Stimulated activated naive CD8-positive, alpha-beta T cell treated with anti-CD3 and anti-CD28 coated beads, Interleukin-15, Interleukin-2, amounts not matched to agents 100 ng/mL and 50 ng/mL, for 24 hours (primary cell): ENCODE data around the gene CACNB2.
"Not testable (repeated sequence)": the region's sequence is repeated elsewhere in the genome, so short reads cannot be mapped to it uniquely, and the experiment has no call there.

Experiments used
- H3K27ac Mint-ChIP-seq: one replicate; pipeline ENCODE4 v1.8.0; 2021; ENCODE audit warnings: mild to moderate bottlenecking, mixed read lengths
- H3K27me3 Mint-ChIP-seq: one replicate; pipeline ENCODE4 v1.8.0; 2021; ENCODE audit warnings: mixed read lengths
- H3K36me3 Mint-ChIP-seq: one replicate; pipeline ENCODE4 v1.8.0; 2021; ENCODE audit warnings: low read depth, mixed read lengths
- H3K4me1 Mint-ChIP-seq: one replicate; pipeline ENCODE4 v1.8.0; 2021; ENCODE audit warnings: low read depth, mixed read lengths
- H3K4me3 Mint-ChIP-seq: one replicate; pipeline ENCODE4 v1.8.0; 2021; ENCODE audit warnings: mild to moderate bottlenecking, mixed read lengths
- H3K9me3 Mint-ChIP-seq: one replicate; pipeline ENCODE4 v1.8.0; 2021; ENCODE audit warnings: mixed read lengths

Gene CACNB2

DNA sequence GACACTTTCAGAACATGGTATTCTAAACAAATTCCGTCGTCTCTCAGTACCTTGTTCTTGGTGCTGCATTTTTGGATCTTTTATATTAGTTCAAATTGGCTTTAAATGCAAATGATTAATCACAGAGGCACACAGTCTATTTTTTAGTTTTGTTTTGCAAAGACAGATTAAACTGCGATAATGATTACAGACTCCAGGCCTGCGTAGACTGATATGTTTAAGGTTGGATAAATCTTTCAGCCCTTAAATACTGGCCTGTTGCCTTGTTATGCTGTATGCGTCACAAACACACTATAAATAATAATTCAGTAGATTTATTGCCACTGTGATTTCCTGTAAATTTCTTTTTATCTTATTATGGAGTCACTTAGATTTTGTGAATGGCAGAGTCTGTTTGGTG, 19.3 kb downstream of the CACNB2 start:
- H3K4me3 Mint-ChIP-seq = no peak overlapping the region
- H3K4me1 Mint-ChIP-seq = no peaks in the 10 kb centered on the region
- peaks cover 5% of the 10 kb centered on the region for H3K9me3 Mint-ChIP-seq
- H3K27ac Mint-ChIP-seq = no peak overlapping the region
- no peaks in the 10 kb centered on the region for H3K27me3 Mint-ChIP-seq
- no peaks in the 10 kb centered on the region for H3K36me3 Mint-ChIP-seq

GRCh38 chr10:18162021-18162627, 21.9 kb downstream of the CACNB2 start:
- Mint-ChIP-seq H3K27ac (no peak overlapping the region), H3K4me3 (no peak overlapping the region), H3K27me3 (no peaks in the 10 kb centered on the region), H3K9me3 (peaks cover 5% of the 10 kb centered on the region), H3K4me1 (no peaks in the 10 kb centered on the region), H3K36me3 (no peaks in the 10 kb centered on the region)

GRCh38 chr10:18164093-18164492, 23.9 kb downstream of the CACNB2 start:
- H3K27me3 Mint-ChIP-seq = no peaks in the 10 kb centered on the region
- H3K4me1 Mint-ChIP-seq = no peaks in the 10 kb centered on the region
- H3K36me3 Mint-ChIP-seq = no peaks in the 10 kb centered on the region
- H3K4me3 Mint-ChIP-seq = no peak overlapping the region
- H3K27ac Mint-ChIP-seq = no peak overlapping the region
- peaks cover 5% of the 10 kb centered on the region for H3K9me3 Mint-ChIP-seq

GRCh38 chr10:18164748-18165361, 24.6 kb downstream of the CACNB2 start:
- no peak overlapping the region for H3K4me3 Mint-ChIP-seq
- H3K36me3 Mint-ChIP-seq = no peaks in the 10 kb centered on the region
- no peaks in the 10 kb centered on the region for H3K4me1 Mint-ChIP-seq
- peaks cover 5% of the 10 kb centered on the region for H3K9me3 Mint-ChIP-seq
- H3K27ac Mint-ChIP-seq = no peak overlapping the region
- H3K27me3 Mint-ChIP-seq = no peaks in the 10 kb centered on the region

GRCh38 chr10:18178854-18179483, 38.7 kb downstream of the CACNB2 start:
- H3K4me3 Mint-ChIP-seq = no peak overlapping the region
- H3K27ac Mint-ChIP-seq = no peak overlapping the region
- H3K4me1 Mint-ChIP-seq = no peaks in the 10 kb centered on the region
- H3K9me3 Mint-ChIP-seq = peaks cover 4% of the 10 kb centered on the region
- H3K36me3 Mint-ChIP-seq = no peaks in the 10 kb centered on the region
- peaks cover 3% of the 10 kb centered on the region for H3K27me3 Mint-ChIP-seq

DNA sequence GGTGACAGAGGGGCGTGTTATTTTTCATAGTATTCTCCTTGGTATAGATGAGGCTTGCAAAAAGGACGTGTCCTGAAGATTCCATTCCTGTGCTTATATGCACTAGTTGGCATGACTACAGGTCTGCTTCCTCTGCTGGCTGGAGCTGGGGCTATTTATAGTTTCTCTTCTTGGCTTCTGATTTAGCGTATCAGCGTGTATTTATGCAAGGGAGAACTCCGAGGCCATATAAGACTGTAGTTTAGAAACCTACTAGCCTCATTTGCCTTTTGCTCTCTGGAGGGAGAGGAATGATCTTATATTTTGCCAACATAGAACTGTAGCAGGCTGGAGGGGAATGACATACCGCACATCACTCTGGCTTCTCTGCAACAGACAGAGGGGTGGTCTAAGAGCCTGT, 39.7 kb downstream of the CACNB2 start:
- H3K4me1 Mint-ChIP-seq = no peaks in the 10 kb centered on the region
- no peak overlapping the region for H3K4me3 Mint-ChIP-seq
- H3K27me3 Mint-ChIP-seq = peaks cover 3% of the 10 kb centered on the region
- peaks cover 4% of the 10 kb centered on the region for H3K9me3 Mint-ChIP-seq
- no peaks in the 10 kb centered on the region for H3K36me3 Mint-ChIP-seq
- H3K27ac Mint-ChIP-seq = no peak overlapping the region

- H3K4me1 Mint-ChIP-seq, H3K4me3 Mint-ChIP-seq, H3K9me3 Mint-ChIP-seq, H3K27me3 Mint-ChIP-seq, H3K36me3 Mint-ChIP-seq, H3K27ac Mint-ChIP-seq: not testable (repeated sequence)
Measured at GRCh38 chr10:18181382-18181781, 41.2 kb downstream of the CACNB2 start.

DNA sequence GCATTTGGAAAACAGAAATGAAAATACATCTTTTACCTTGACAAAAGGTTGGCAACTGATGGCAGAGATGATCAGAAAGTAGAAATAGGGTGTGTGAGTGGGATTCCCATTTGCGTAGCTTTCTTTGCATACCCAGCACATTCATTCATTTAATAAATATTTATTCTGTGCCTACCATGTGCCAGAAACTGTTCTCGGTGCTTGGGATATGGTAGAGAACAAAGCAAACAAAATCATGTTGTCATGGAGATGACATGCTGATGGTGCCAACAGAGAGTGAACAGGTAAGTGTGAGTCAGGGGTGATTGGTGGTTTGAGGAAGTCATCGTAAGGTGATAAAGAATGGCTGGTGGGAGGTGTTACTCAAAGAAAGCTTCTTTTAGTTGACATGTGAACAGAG, 45.4 kb downstream of the CACNB2 start:
- Mint-ChIP-seq H3K36me3 (no peaks in the 10 kb centered on the region), H3K27ac (no peak overlapping the region), H3K4me1 (no peaks in the 10 kb centered on the region), H3K9me3 (peaks cover 4% of the 10 kb centered on the region), H3K27me3 (peaks cover 3% of the 10 kb centered on the region), H3K4me3 (no peak overlapping the region)

- Mint-ChIP-seq H3K4me1 (no peaks in the 10 kb centered on the region), H3K36me3 (no peaks in the 10 kb centered on the region), H3K27ac (no peak overlapping the region), H3K27me3 (no peaks in the 10 kb centered on the region), H3K4me3 (no peak overlapping the region), H3K9me3 (no peaks in the 10 kb centered on the region)
Measured at GRCh38 chr10:18190840-18191239, 50.6 kb downstream of the CACNB2 start.

GRCh38 chr10:18194634-18195033, 54.4 kb downstream of the CACNB2 start:
- H3K27me3 Mint-ChIP-seq = no peaks in the 10 kb centered on the region
- H3K27ac Mint-ChIP-seq = no peak overlapping the region
- H3K36me3 Mint-ChIP-seq = no peaks in the 10 kb centered on the region
- H3K9me3 Mint-ChIP-seq = no peaks in the 10 kb centered on the region
- no peak overlapping the region for H3K4me3 Mint-ChIP-seq
- H3K4me1 Mint-ChIP-seq = no peaks in the 10 kb centered on the region

DNA sequence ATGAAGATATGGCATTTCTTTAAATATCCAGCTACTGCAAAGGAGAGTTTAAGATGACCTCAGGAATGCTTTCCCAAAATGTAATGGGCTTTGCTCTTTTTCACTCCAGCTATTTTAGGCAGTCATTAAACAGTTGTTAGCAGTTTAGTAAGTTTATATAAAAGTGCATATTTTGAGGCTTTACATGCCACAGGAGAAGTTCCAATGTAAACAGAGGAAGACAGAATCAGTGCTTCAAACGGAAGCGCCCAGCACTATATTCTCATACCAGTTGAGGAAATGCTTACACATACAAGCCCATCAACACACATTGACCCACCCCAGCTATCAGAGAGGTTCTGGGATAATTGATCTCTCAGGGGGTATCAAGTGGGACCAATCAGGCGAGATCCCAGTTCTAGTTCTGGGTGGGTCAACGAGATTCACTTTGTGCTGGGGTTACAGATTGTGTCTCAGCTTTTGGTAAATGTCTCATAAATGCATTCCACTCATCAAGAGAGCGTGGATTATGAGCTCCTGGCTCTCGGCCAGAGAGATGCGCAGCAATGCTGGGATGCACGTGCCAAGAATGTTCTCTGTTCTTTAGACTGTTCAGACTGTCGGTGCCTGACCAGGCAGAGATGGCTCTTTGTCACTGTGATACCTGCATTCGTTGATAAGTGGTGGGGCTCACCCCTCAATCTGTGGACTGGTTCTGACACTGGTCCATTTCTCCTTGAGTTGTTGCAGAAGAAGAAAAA, 55.0 kb downstream of the CACNB2 start:
- H3K4me3 Mint-ChIP-seq = no peak overlapping the region
- no peaks in the 10 kb centered on the region for H3K36me3 Mint-ChIP-seq
- no peak overlapping the region for H3K27ac Mint-ChIP-seq
- no peaks in the 10 kb centered on the region for H3K27me3 Mint-ChIP-seq
- no peaks in the 10 kb centered on the region for H3K4me1 Mint-ChIP-seq
- no peaks in the 10 kb centered on the region for H3K9me3 Mint-ChIP-seq

- Mint-ChIP-seq H3K27me3 (no peaks in the 10 kb centered on the region), H3K27ac (no peak overlapping the region), H3K36me3 (no peaks in the 10 kb centered on the region), H3K4me3 (no peak overlapping the region), H3K4me1 (no peaks in the 10 kb centered on the region), H3K9me3 (no peaks in the 10 kb centered on the region)
Measured at GRCh38 chr10:18196806-18197550, 56.8 kb downstream of the CACNB2 start.

DNA sequence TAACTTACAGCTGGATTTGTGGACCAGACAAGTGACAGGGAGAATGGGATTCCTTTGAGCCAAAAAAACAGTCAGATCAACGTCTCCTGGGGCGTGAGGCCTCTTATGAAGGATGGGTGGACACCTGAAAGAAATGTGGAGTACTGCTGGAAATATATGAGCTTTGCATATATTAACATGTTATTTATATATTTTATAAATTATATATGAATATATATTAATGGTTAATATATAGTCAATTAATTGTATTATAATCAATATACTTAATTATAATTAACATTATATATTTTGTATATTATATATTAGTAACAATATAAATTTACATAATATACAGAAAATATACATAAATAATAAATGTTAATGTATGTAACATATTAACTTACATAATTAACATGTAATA, 57.5 kb downstream of the CACNB2 start:
- no peak overlapping the region for H3K27ac Mint-ChIP-seq
- no peaks in the 10 kb centered on the region for H3K36me3 Mint-ChIP-seq
- no peaks in the 10 kb centered on the region for H3K27me3 Mint-ChIP-seq
- H3K9me3 Mint-ChIP-seq = no peaks in the 10 kb centered on the region
- H3K4me3 Mint-ChIP-seq = no peak overlapping the region
- H3K4me1 Mint-ChIP-seq = no peaks in the 10 kb centered on the region

DNA sequence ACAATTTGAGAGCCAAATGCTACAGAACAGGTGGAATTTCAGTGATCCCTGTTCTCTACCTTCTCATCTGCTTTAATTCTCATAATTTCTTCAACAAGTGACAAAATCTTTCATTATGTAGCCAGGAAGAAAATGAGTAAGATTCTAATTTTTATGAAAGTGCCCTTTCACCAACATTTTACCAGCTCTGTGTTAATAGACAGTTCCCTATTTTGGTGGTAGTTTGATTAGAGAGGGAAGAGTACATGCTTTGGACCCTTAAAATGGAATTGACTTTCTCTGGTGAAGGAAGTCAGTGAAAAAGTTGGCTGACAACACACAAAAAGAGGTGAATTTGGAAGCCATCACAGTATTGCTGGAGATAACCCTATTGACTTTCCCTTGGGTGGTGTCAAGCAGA, 61.7 kb downstream of the CACNB2 start:
- H3K4me3 Mint-ChIP-seq = no peak overlapping the region
- H3K27ac Mint-ChIP-seq = no peak overlapping the region
- no peaks in the 10 kb centered on the region for H3K4me1 Mint-ChIP-seq
- no peaks in the 10 kb centered on the region for H3K27me3 Mint-ChIP-seq
- no peaks in the 10 kb centered on the region for H3K9me3 Mint-ChIP-seq
- no peaks in the 10 kb centered on the region for H3K36me3 Mint-ChIP-seq
